HG02970 (cell line): Measurements from ENCODE around the gene PITPNM2.

Experiments used
- ATAC-seq: cut with Tn5 transposase; IDR thresholded peaks from one replicate; pipeline ENCODE4 v1.9.1; 2021; ENCODE audit warnings: mild to moderate bottlenecking, moderate library complexity, moderate number of reproducible peaks; ENCODE audit not compliant: unreplicated experiment, low FRiP score

The PITPNM2 gene

GRCh38 chr12:123145211-123145610, 5.7 kb downstream of the PITPNM2 start:
- no peak for ATAC-seq

DNA sequence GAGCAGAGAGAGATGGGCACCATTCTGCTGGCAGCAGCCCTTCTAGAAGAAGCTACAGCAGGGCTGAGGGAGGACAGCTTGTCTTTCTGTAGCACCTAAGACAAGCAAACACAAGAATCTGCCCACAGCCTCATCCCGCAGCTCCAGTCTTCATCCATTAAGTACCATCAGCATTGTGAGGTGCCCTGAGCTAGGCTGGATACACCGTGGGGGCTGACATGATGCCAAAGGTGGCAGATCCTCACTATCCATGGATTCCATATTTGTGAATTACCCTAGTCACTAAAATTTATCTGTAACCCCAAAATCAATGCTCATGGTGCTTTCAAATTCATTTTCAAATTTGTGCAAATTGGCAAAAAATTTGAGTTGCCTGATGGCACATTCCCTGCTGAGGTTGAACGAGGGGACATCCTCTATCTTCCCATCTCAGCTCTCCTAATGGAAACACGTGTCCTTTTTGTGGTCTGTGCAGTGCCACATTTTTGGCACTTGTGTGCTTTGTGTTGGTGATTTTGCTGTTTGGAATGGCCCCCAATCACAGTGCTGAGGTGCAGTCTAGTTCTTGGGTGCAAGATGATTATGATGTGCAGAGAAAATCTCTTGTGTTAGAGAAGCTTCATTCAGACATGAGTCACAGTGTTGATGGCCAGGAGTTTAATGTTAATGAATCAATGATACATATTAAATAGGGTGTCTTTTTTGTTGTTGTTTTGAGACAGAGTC, 7.0 kb downstream of the PITPNM2 start:
- no peak for ATAC-seq

DNA sequence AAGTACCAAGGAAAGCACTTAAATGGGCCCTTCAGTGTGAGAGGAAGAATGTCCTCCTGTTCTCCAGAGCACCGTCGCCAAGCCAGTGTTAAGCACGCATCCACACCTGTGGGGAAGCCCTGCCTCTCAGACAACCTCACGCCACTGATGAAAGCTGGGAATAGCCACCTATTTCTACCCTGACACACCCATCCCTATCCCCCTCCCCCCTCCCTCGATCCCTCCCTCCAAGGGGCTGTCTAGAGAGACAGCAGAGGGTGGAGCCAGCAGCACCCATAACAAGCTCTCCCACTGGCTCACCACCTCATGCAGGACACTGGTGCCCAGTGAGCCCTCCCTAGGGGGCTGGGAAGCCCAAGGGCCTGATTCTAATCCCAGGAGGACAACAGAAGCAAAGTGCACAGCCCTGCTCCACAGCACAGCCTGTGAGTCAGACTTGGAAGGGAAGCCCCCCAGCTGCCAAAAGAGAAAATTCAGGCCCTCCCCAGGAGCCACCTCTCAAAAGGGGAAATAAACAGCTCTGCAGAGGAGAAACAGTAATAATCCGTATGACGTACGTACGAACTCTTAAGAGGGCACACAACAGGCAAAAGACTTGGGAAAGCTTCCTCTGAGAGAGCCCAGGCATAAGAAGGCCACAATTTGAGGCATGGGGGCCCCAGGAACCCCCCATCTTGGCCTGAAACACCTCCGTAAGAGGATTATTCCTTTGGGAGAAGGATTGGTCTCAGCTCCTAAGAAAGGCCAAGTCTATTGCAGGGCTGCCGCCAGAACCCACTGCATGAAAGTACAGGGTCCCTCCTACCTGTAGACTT, 7.8 kb downstream of the PITPNM2 start:
- no peak for ATAC-seq

DNA sequence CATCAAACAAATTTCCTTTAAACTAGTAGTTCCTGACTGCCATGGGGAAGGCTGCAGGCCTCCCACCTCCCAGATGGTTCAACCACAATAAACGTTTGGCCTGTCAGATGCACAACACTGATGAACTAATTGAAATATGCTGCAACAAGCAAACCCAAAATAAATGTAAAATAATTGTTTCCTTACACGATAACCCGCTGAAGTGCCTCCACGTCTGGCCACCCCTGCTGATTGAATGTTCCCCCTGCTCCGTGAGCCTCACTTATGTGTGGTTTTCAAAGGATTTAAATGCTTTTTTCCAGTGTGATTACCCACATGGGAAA, 8.4 kb downstream of the PITPNM2 start:
- no peak for ATAC-seq

DNA sequence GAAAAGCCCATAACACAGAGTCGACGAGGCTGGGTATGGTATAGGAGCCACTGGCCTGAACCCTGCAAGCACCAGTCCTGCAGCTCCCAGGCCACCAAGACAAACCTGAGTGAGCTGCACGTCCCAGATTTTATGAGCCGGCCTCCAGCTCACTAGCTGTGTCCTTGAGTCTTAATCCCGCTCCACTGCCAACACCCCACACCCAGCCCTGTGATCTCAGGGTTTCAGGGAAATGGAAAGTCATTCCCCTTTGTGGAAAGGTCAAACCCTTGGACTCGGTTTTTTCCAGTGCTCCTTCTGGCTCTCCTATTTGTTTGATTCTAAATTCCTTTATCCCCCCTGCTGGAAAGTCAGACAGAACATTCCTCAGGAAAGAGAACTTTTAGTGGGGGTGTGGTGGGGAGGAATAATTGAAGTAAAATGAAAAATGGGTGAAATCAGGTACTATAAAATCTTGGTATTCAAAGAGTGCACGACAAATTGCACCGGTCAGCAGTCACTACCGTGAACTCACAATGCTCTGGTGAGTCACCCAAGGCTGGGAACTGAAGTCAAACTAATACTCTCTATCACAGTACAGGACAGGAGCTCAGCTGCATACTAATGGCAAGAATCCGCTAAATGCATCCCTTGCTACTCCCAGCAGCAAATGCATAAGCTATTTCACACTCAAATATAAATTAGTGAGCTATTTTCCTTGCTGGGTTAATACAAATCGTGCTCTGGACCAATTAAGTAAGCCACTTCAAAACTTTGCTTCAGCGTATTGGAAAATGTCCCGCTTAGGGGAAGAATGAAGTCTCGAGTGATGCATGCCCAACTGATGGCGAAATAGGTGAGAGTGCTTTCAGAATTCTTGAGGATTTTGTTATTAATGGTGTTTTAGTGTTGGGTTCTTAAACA, 9.0 kb downstream of the PITPNM2 start:
- ATAC-seq = no peak

GRCh38 chr12:123140676-123141614, 9.9 kb downstream of the PITPNM2 start:
- no peak for ATAC-seq

GRCh38 chr12:123139926-123140675, 10.8 kb downstream of the PITPNM2 start:
- ATAC-seq = no peak

GRCh38 chr12:123135688-123136087, 15.2 kb downstream of the PITPNM2 start:
- no peak for ATAC-seq

DNA sequence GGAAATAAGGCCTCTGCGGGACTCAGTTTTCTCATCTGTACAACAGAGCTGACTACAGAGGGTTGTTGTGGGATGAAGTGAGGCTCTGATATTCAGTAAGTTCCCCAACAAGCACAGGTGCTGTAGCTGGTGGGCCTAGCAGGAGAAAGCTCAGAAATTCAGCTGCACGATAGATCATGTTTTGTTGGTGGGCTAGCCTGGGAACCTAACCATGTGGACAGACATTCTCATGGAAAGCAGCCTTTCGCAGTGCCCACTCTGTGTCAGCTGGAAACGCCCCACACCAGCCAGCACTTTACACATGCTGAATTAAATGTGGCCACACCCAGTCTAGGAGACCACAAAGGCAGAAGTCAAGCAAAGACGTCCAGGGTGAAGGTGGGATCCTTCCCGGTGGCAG, 16.1 kb downstream of the PITPNM2 start:
- no peak for ATAC-seq

DNA sequence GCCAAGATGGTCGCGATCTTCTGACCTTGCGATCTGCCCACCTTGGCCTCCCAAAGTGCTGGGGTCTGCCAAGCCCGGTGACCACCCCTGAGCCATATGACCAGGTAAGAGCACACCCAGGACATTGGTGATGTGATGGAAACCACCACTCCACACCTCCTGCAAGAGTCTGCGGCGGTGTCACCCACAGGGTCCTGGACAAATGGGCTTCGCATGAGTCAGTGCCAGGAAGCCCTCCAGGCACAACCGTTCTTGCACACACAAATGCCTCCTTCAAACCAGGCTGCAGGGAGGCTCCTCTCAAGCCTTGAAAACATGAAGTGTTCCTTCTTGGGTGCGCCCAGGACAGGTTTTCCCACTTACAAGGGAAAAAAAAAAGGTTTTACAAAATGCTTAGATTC, 16.6 kb downstream of the PITPNM2 start:
- ATAC-seq = no peak

DNA sequence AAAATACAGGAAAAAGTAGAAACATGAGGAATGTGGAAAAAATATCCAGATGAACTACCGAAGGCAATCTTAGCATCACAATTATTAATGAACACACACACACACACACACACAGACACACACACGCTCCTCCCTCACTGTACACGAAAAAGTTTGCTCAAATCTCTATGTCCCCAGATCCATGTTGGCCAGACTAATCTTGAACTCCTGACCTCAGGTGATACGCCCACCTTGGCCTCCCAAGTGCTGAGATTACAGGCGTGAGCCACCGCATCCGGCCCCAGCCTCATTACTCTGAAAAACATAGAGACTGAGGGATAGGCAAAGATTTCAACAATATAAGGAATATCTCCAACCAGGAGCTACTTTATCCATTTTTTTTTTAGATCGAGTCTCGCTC, 17.2 kb downstream of the PITPNM2 start:
- ATAC-seq = no peak

DNA sequence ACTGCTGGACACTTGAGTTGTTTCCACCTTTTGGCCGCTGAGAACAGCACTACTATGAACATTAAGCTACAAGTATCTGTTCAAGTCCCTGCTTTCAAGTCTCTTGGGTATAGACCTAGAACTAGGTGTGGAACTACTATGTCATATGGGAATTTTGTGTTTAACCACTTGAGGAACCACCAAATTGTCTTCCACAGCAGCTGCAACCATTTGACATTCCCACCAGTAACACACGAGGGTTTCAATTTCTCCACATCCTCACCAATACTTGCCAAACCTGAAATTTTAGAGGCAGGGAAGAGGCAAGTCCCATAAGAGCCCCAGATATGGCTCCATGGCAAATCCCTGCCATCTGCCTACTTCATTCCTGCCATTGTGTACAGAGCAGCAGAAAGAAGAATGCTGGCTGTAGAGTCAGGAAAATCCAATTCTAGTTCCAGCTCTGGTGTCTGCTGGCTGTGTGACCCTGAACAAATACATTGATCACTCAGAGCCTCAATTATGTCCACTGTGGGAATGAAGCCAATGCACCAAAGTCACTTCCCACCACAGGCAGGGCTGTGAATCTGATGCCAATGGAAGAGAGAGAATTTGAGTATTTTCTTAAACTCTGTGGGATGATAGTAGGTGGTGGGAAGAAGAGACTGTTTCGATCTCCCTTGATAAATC, 17.8 kb downstream of the PITPNM2 start:
- no peak for ATAC-seq

DNA sequence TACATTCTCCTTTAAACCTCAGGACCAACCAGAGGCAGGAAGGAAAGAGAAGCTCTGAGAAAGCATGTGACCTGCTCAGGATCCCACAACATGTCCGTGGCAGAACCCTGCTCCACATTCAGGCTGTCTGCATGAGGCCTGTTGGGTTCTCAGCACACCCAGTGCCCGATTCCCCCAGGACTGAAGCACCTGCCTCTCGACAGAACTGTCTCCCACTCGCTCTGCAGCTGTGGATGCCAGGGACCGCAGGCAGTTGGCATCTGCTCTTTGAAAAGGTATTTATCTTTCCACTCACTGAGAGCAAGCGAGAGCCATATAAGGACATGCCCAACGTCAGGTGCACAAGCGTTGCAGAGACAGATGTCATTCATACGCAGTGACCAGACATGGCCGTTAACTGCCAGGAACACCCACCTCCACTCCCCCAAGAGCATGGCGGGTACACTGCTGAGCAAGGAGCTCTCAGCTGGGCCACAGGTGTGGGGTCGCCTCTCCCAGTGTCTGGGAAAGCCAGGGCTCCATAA, 18.9 kb downstream of the PITPNM2 start:
- no peak for ATAC-seq

GRCh38 chr12:123131291-123131832, 19.5 kb downstream of the PITPNM2 start:
- no peak for ATAC-seq

- ATAC-seq = no peak
Observed at GRCh38 chr12:123129621-123130020, 21.3 kb downstream of the PITPNM2 start.

- no peak for ATAC-seq
Observed at GRCh38 chr12:123127182-123127495, 23.8 kb downstream of the PITPNM2 start.

- no peak for ATAC-seq
Observed at GRCh38 chr12:123126294-123127181, 24.4 kb downstream of the PITPNM2 start.
